ENCODE results near the gene ST3GAL2. TPM values are rescaled to one million over a fixed set of nuclear protein-coding genes. Genes with fewer than 3 reads are reported as not detected.
"Not testable (repeated sequence)": the region's sequence is repeated elsewhere in the genome, so short reads cannot be mapped to it uniquely, and the experiment has no call there.

The ST3GAL2 gene
- polyA plus RNA-seq, 2 donors: 1.6 to 1.7 TPM

GRCh38 chr16:70406104-70406503 is 32.8 kb downstream of the ST3GAL2 start:
- not testable (repeated sequence) for H3K9me3 ChIP-seq (ENCODE audit: control insufficient read depth in 2 of 2, insufficient read depth in 1 of 2, low read depth in 1 of 2, low read length in 1 of 2); H3K27me3 ChIP-seq (ENCODE audit: control insufficient read depth in 1 of 2, insufficient read depth in 2 of 2, low read length in 2 of 2)
- WGBS, 2 donors: 86 to 87% methylated on average over 5 of the region's 5 CpGs

GRCh38 chr16:70402916-70403659 is 35.8 kb downstream of the ST3GAL2 start:
- no peak overlapping the region for H3K4me3 ChIP-seq (ENCODE audit: low read depth in 1 of 2, low read length in 2 of 2)
- H3K27me3 ChIP-seq (ENCODE audit: control insufficient read depth in 1 of 2, insufficient read depth in 2 of 2, low read length in 2 of 2): no peaks in the 10 kb centered on the region
- no peaks in the 10 kb centered on the region for H3K9me3 ChIP-seq (ENCODE audit: control insufficient read depth in 2 of 2, insufficient read depth in 1 of 2, low read depth in 1 of 2, low read length in 1 of 2)
- H3K27ac ChIP-seq (ENCODE audit: low read depth in 2 of 2, low read length in 1 of 2): no peak overlapping the region
- WGBS, 2 donors: 94% methylated on average over 11 of the region's 11 CpGs
- H3K36me3 ChIP-seq (ENCODE audit: control insufficient read depth in 2 of 2, insufficient read depth in 2 of 2, low read length in 1 of 2): peaks cover 0 to 6% of the 10 kb centered on the region in 2 donors
- H3K4me1 ChIP-seq (ENCODE audit: control insufficient read depth in 2 of 2, insufficient read depth in 2 of 2, low read length in 1 of 2): no peaks in the 10 kb centered on the region

More at GRCh38 chr16:70406104-70406503, 32.8 kb downstream of the ST3GAL2 start:
- H3K4me1 ChIP-seq (ENCODE audit: control insufficient read depth in 2 of 2, insufficient read depth in 2 of 2, low read length in 1 of 2); H3K36me3 ChIP-seq (ENCODE audit: control insufficient read depth in 2 of 2, insufficient read depth in 2 of 2, low read length in 1 of 2); H3K27ac ChIP-seq (ENCODE audit: low read depth in 2 of 2, low read length in 1 of 2); H3K4me3 ChIP-seq (ENCODE audit: low read depth in 1 of 2, low read length in 2 of 2): not testable (repeated sequence)

- 90 to 91% methylated on average over 10 of the region's 10 CpGs for WGBS, 2 donors
- Histone ChIP-seq H3K4me3 (ENCODE audit: low read depth in 1 of 2, low read length in 2 of 2) (no peak overlapping the region), H3K9me3 (ENCODE audit: control insufficient read depth in 2 of 2, insufficient read depth in 1 of 2, low read depth in 1 of 2, low read length in 1 of 2) (no peaks in the 10 kb centered on the region), H3K27ac (ENCODE audit: low read depth in 2 of 2, low read length in 1 of 2) (no peak overlapping the region), H3K27me3 (ENCODE audit: control insufficient read depth in 1 of 2, insufficient read depth in 2 of 2, low read length in 2 of 2) (no peaks in the 10 kb centered on the region), H3K36me3 (ENCODE audit: control insufficient read depth in 2 of 2, insufficient read depth in 2 of 2, low read length in 1 of 2) (peaks cover 0 to 6% of the 10 kb centered on the region in 2 donors), H3K4me1 (ENCODE audit: control insufficient read depth in 2 of 2, insufficient read depth in 2 of 2, low read length in 1 of 2) (peaks cover 0 to 3% of the 10 kb centered on the region in 2 donors)
Measured at GRCh38 chr16:70399951-70400350, 38.9 kb downstream of the ST3GAL2 start.

GRCh38 chr16:70399381-70399780 is 39.5 kb downstream of the ST3GAL2 start:
- Histone ChIP-seq H3K9me3 (ENCODE audit: control insufficient read depth in 2 of 2, insufficient read depth in 1 of 2, low read depth in 1 of 2, low read length in 1 of 2) (no peaks in the 10 kb centered on the region), H3K27me3 (ENCODE audit: control insufficient read depth in 1 of 2, insufficient read depth in 2 of 2, low read length in 2 of 2) (no peaks in the 10 kb centered on the region), H3K36me3 (ENCODE audit: control insufficient read depth in 2 of 2, insufficient read depth in 2 of 2, low read length in 1 of 2) (peaks cover 0 to 6% of the 10 kb centered on the region in 2 donors), H3K27ac (ENCODE audit: low read depth in 2 of 2, low read length in 1 of 2) (no peak overlapping the region), H3K4me1 (ENCODE audit: control insufficient read depth in 2 of 2, insufficient read depth in 2 of 2, low read length in 1 of 2) (peaks cover 0 to 3% of the 10 kb centered on the region in 2 donors), H3K4me3 (ENCODE audit: low read depth in 1 of 2, low read length in 2 of 2) (no peak overlapping the region)
- 80 to 90% methylated on average over 8 of the region's 8 CpGs for WGBS, 2 donors

- Histone ChIP-seq H3K4me3 (ENCODE audit: low read depth in 1 of 2, low read length in 2 of 2) (no peak overlapping the region), H3K9me3 (ENCODE audit: control insufficient read depth in 2 of 2, insufficient read depth in 1 of 2, low read depth in 1 of 2, low read length in 1 of 2) (no peaks in the 10 kb centered on the region), H3K36me3 (ENCODE audit: control insufficient read depth in 2 of 2, insufficient read depth in 2 of 2, low read length in 1 of 2) (peaks cover 0 to 6% of the 10 kb centered on the region in 2 donors), H3K27ac (ENCODE audit: low read depth in 2 of 2, low read length in 1 of 2) (no peak overlapping the region), H3K4me1 (ENCODE audit: control insufficient read depth in 2 of 2, insufficient read depth in 2 of 2, low read length in 1 of 2) (peaks cover 0 to 3% of the 10 kb centered on the region in 2 donors), H3K27me3 (ENCODE audit: control insufficient read depth in 1 of 2, insufficient read depth in 2 of 2, low read length in 2 of 2) (no peaks in the 10 kb centered on the region)
- WGBS, 2 donors: 91 to 94% methylated on average over 30 of the region's 30 CpGs
Measured at GRCh38 chr16:70398177-70398743, 40.6 kb downstream of the ST3GAL2 start.

GRCh38 chr16:70396246-70396904 is 42.5 kb downstream of the ST3GAL2 start:
- Histone ChIP-seq H3K36me3 (ENCODE audit: control insufficient read depth in 2 of 2, insufficient read depth in 2 of 2, low read length in 1 of 2) (peaks cover 0 to 8% of the 10 kb centered on the region in 2 donors), H3K4me1 (ENCODE audit: control insufficient read depth in 2 of 2, insufficient read depth in 2 of 2, low read length in 1 of 2) (peaks cover 4 to 7% of the 10 kb centered on the region in 2 donors), H3K27ac (ENCODE audit: low read depth in 2 of 2, low read length in 1 of 2) (no peak overlapping the region), H3K4me3 (ENCODE audit: low read depth in 1 of 2, low read length in 2 of 2) (no peak overlapping the region), H3K9me3 (ENCODE audit: control insufficient read depth in 2 of 2, insufficient read depth in 1 of 2, low read depth in 1 of 2, low read length in 1 of 2) (no peaks in the 10 kb centered on the region), H3K27me3 (ENCODE audit: control insufficient read depth in 1 of 2, insufficient read depth in 2 of 2, low read length in 2 of 2) (no peaks in the 10 kb centered on the region)
- 83% methylated on average over 6 of the region's 6 CpGs for WGBS, 2 donors

GRCh38 chr16:70395345-70395901 is 43.5 kb downstream of the ST3GAL2 start:
- no peaks in the 10 kb centered on the region for H3K9me3 ChIP-seq (ENCODE audit: control insufficient read depth in 2 of 2, insufficient read depth in 1 of 2, low read depth in 1 of 2, low read length in 1 of 2)
- peaks cover 0 to 8% of the 10 kb centered on the region in 2 donors for H3K36me3 ChIP-seq (ENCODE audit: control insufficient read depth in 2 of 2, insufficient read depth in 2 of 2, low read length in 1 of 2)
- 52 to 61% methylated on average over 8 of the region's 8 CpGs for WGBS, 2 donors
- no peaks in the 10 kb centered on the region for H3K27me3 ChIP-seq (ENCODE audit: control insufficient read depth in 1 of 2, insufficient read depth in 2 of 2, low read length in 2 of 2)
- H3K4me3 ChIP-seq (ENCODE audit: low read depth in 1 of 2, low read length in 2 of 2): no peak overlapping the region
- no peak overlapping the region for H3K27ac ChIP-seq (ENCODE audit: low read depth in 2 of 2, low read length in 1 of 2)
- peaks cover 4 to 10% of the 10 kb centered on the region in 2 donors for H3K4me1 ChIP-seq (ENCODE audit: control insufficient read depth in 2 of 2, insufficient read depth in 2 of 2, low read length in 1 of 2)

- Histone ChIP-seq H3K36me3 (ENCODE audit: control insufficient read depth in 2 of 2, insufficient read depth in 2 of 2, low read length in 1 of 2) (peaks cover 0 to 4% of the 10 kb centered on the region in 2 donors), H3K4me1 (ENCODE audit: control insufficient read depth in 2 of 2, insufficient read depth in 2 of 2, low read length in 1 of 2) (peaks cover 4 to 10% of the 10 kb centered on the region in 2 donors), H3K4me3 (ENCODE audit: low read depth in 1 of 2, low read length in 2 of 2) (no peak overlapping the region), H3K27ac (ENCODE audit: low read depth in 2 of 2, low read length in 1 of 2) (no peak overlapping the region), H3K27me3 (ENCODE audit: control insufficient read depth in 1 of 2, insufficient read depth in 2 of 2, low read length in 2 of 2) (no peaks in the 10 kb centered on the region), H3K9me3 (ENCODE audit: control insufficient read depth in 2 of 2, insufficient read depth in 1 of 2, low read depth in 1 of 2, low read length in 1 of 2) (no peaks in the 10 kb centered on the region)
- 92 to 96% methylated on average over 14 of the region's 14 CpGs for WGBS, 2 donors
Measured at GRCh38 chr16:70394853-70395252, 44.0 kb downstream of the ST3GAL2 start.

GRCh38 chr16:70393662-70394061 is 45.2 kb downstream of the ST3GAL2 start:
- Histone ChIP-seq H3K27ac (ENCODE audit: low read depth in 2 of 2, low read length in 1 of 2) (no peak overlapping the region), H3K4me3 (ENCODE audit: low read depth in 1 of 2, low read length in 2 of 2) (no peak overlapping the region), H3K27me3 (ENCODE audit: control insufficient read depth in 1 of 2, insufficient read depth in 2 of 2, low read length in 2 of 2) (no peaks in the 10 kb centered on the region), H3K9me3 (ENCODE audit: control insufficient read depth in 2 of 2, insufficient read depth in 1 of 2, low read depth in 1 of 2, low read length in 1 of 2) (no peaks in the 10 kb centered on the region), H3K36me3 (ENCODE audit: control insufficient read depth in 2 of 2, insufficient read depth in 2 of 2, low read length in 1 of 2) (peaks cover 0 to 2% of the 10 kb centered on the region in 2 donors), H3K4me1 (ENCODE audit: control insufficient read depth in 2 of 2, insufficient read depth in 2 of 2, low read length in 1 of 2) (peaks cover 4 to 10% of the 10 kb centered on the region in 2 donors)
- WGBS, 2 donors: 91 to 92% methylated on average over 6 of the region's 6 CpGs

Measured in esophagus (tissue), 2 donors.